Nephron (organoid): Measurements from ENCODE around the gene MEI1.

Experiments
- H3K27ac Mint-ChIP-seq, 3 experiments: 2 replicates each; pipeline ENCODE4 v1.8.0; 2020; ENCODE audit warnings: mixed read lengths in 3 of 3, mild to moderate bottlenecking in 2 of 3, moderate library complexity in 1 of 3
- H3K27me3 Mint-ChIP-seq: 2 replicates; pipeline ENCODE4 v1.8.0; 2021; ENCODE audit warnings: low read depth, mild to moderate bottlenecking, moderate library complexity, mixed read lengths
- H3K36me3 Mint-ChIP-seq: 2 replicates; pipeline ENCODE4 v1.8.0; 2020; ENCODE audit warnings: low read depth, mixed read lengths
- H3K4me1 Mint-ChIP-seq: 2 replicates; pipeline ENCODE4 v1.8.0; 2020; ENCODE audit warnings: mixed read lengths
- H3K4me3 Mint-ChIP-seq, 3 experiments: 2 replicates each; pipeline ENCODE4 v1.8.0; 2020; ENCODE audit warnings: mild to moderate bottlenecking in 3 of 3, mixed read lengths in 3 of 3, moderate library complexity in 2 of 3
- H3K9me3 Mint-ChIP-seq: 2 replicates; pipeline ENCODE4 v1.8.0; 2020; ENCODE audit warnings: mixed read lengths
- CTCF ChIP-seq, 3 experiments: fragments of 200-600 bp; sonication (generic); IDR thresholded peaks; one replicate each; pipeline ENCODE4 v1.5.0; 2021; ENCODE audit warnings: antibody characterized with exemption in 3 of 3; ENCODE audit not compliant: unreplicated experiment in 3 of 3

MEI1 gene

GRCh38 chr22:41828516-41828915, 129.2 kb downstream of the MEI1 start:
- H3K27me3 Mint-ChIP-seq = no peaks in the 10 kb centered on the region
- no peaks in the 10 kb centered on the region for H3K9me3 Mint-ChIP-seq
- peaks cover 64% of the 10 kb centered on the region for H3K4me1 Mint-ChIP-seq
- H3K4me3 Mint-ChIP-seq = peak overlapping the region; percentile 0 to 3 (median 3)
- H3K27ac Mint-ChIP-seq = peak overlapping the region; percentile 69 to 84 (median 82)
- no peak for TF ChIP-seq CTCF (IDR thresholded peaks at IDR 0.05; ENCODE audit: unreplicated experiment in 3 of 3)
- peaks cover 3% of the 10 kb centered on the region for H3K36me3 Mint-ChIP-seq

- Mint-ChIP-seq H3K4me1 (peaks cover 60% of the 10 kb centered on the region), H3K27ac (peak overlapping the region; percentile 15 to 99 (median 59)), H3K36me3 (peaks cover 4% of the 10 kb centered on the region), H3K27me3 (no peaks in the 10 kb centered on the region), H3K4me3 (no peak overlapping the region), H3K9me3 (no peaks in the 10 kb centered on the region)
- no peak for TF ChIP-seq CTCF (IDR thresholded peaks at IDR 0.05; ENCODE audit: unreplicated experiment in 3 of 3)
Observed at GRCh38 chr22:41830174-41830573, 130.9 kb downstream of the MEI1 start.

DNA sequence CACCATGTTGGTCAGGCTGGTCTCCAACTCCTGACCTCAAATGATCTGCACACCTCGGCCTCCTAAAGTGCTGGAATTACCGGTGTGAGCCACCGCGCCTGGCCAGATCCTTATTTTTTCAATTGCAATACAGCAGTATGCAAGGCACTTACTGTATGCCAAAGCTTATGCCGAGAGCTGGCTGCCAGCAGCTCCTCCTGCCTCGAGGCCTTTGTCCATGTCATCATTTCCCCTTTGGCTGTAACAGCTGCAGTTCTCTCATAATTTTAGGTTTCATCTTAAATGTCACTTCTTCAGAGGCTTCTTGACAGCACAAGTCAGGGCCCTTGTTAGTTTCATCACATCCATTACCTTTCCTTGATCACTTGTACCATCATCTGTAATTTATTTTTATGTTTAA, 132.1 kb downstream of the MEI1 start:
- no peaks in the 10 kb centered on the region for H3K9me3 Mint-ChIP-seq
- H3K27ac Mint-ChIP-seq = peak overlapping the region; percentile 98 to 100 (median 99)
- peaks cover 58% of the 10 kb centered on the region for H3K4me1 Mint-ChIP-seq
- peaks cover 11% of the 10 kb centered on the region for H3K36me3 Mint-ChIP-seq
- no peaks in the 10 kb centered on the region for H3K27me3 Mint-ChIP-seq
- TF ChIP-seq CTCF (IDR thresholded peaks at IDR 0.05; ENCODE audit: unreplicated experiment in 3 of 3) = no peak
- peak overlapping the region in 2 of 3 experiments; percentile 38 to 58 for H3K4me3 Mint-ChIP-seq

DNA sequence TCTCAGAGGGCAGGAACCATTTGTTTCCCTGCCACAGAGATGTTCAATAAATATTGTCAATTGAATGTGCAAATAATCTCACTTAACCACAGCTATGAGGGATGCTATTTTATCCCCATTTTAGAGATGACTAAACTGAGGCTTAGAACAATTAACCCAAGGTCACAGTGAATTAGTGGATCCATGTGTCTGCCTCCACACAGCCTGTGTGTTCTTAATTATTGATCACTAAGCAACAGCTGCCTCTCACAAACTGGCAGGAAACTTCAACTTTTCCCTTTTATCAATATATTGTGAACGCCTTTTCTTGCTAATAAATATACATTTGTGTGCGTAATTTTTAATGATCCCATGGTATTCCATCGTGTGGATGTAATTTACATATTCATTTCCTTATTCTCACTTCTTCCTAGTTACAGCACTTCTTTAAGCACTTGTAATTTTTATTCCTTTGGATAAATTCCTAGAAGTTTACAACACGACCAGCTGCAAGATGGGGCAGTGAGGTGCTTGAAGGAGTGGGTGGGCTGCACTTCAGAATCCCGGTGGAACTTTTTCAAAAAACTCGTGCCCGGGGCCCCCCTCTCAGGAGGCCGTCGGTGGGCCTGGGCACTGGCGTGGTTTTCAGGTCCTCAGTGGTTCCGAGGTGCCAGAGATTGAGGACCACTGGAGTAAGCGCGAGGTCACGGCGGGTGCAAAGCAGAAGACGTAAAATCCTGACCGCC, 132.7 kb downstream of the MEI1 start:
- TF ChIP-seq CTCF (IDR thresholded peaks at IDR 0.05; ENCODE audit: unreplicated experiment in 3 of 3) = no peak
- H3K27ac Mint-ChIP-seq = peak overlapping the region; percentile 98 to 100 (median 99)
- H3K9me3 Mint-ChIP-seq = no peaks in the 10 kb centered on the region
- peak overlapping the region; percentile 85 to 96 (median 94) for H3K4me3 Mint-ChIP-seq
- peaks cover 17% of the 10 kb centered on the region for H3K36me3 Mint-ChIP-seq
- H3K4me1 Mint-ChIP-seq = peaks cover 58% of the 10 kb centered on the region
- H3K27me3 Mint-ChIP-seq = no peaks in the 10 kb centered on the region

DNA sequence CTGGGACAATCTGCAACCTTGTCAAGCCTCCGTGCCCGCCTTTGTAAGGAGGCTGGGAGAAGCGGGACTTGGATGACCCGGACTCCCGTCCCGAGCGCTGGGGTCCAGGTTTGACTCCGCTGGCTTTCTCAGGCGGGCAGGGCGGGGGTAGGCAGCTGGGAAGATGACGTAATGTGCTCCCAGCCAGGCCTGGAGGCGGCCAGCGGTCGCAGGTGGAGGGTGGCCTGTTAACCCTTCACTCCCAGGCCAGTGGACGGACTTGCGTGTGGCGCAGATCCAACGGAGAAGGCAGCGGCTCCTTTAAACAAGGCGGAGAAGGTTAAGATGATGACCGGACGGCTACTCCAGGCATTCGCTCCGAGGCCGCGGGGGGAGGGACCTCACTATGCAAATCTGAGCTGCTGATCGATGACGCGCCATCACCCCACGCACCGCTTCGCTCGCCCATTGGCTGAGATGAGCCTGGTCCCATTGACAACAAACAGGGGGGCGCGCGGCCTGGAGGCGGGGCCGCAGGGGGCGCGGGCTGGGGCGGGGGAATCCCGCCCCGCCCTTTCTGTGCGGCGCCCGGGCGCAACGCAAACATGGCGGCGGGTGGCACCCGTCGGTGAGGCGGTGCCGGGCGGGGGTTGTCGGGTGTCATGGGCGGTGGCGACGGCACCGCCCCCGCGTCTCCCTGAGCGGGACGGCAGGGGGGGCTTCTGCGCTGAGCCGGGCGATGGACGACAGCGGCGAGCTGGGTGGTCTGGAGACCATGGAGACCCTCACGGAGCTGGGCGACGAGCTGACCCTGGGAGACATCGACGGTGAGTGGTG, 133.5 kb downstream of the MEI1 start, which contains the start of gene SREBF2:
SREBF2 (plus strand) TSS at position 553 of the 816 bp plus-strand sequence; CDS start at position 719, 166 bp downstream.
- no peak for TF ChIP-seq CTCF (IDR thresholded peaks at IDR 0.05; ENCODE audit: unreplicated experiment in 3 of 3)
- peak within 1 kb of the TSS; percentile 96 to 99 (median 97) for H3K4me3 Mint-ChIP-seq

More for the DNA sequence above, 133.5 kb downstream of the MEI1 start, which contains the start of gene SREBF2:
- H3K36me3 Mint-ChIP-seq = peaks cover 18% of the 10 kb centered on the region
- H3K9me3 Mint-ChIP-seq = no peaks in the 10 kb centered on the region
- no peaks in the 10 kb centered on the region for H3K27me3 Mint-ChIP-seq
- H3K27ac Mint-ChIP-seq = peak within 1 kb of the TSS; percentile 98 to 100 (median 99)
- peaks cover 54% of the 10 kb centered on the region for H3K4me1 Mint-ChIP-seq
